ENCODE data around the gene SHISA8. TPM values are rescaled to one million over a fixed set of nuclear protein-coding genes. Genes with fewer than 3 reads are reported as not detected.
A peak's percentile ranks its signal among the peaks of the same experiment; 100 is the strongest.

Gene SHISA8
- total RNA-seq, 1 donor from 2014 or later, result 0.22 TPM

DNA sequence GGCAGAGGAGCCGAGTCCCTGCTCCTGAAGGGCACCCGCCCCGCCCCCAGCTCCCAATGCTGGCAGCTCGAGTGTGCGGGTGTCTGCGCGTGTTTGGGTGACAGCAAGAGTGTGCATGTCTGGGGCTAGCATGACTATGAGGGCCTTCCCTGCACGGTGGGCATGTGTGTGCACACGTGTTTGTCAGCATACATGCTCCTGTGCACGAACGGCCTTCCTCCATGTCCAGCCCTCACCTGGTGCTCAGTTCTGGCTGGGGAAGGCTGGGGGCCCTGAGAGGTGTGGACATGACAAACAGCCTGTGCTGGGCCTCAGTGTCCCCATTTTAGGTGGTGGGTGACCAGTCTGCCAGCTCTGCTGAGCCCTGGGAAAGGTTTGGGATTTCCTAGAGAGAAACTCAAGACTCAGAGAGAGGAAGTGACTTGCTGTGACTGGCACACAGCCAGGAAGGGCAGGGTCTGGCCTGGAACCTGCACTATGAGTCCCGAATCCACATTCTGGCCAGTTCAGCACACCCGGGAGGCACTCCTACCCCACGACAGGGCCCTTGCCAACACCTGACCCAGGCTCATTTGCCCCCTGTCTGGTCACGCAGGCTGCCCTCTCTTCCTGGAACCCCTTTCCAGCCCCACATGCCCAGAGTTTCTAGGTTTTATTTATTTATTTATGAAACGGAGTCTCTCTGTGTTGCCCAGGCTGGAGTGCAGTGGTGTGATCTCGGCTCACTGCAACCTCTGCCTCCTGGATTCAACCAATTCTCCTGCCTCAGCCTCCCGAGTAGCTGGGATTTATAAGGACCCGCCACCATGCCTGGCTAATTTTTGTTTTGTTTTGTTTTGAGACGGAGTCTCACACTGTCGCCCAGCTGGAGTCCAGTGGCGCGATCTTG is 3.3 kb upstream of the SHISA8 start:
- H3K9me3 Mint-ChIP-seq, result no peaks in the 10 kb centered on the region
- H3K27me3 Mint-ChIP-seq, result peaks cover 50% of the 10 kb centered on the region
- no peaks in the 10 kb centered on the region for H3K36me3 Mint-ChIP-seq
- no peak overlapping the region for H3K27ac Mint-ChIP-seq
- H3K4me1 Mint-ChIP-seq (ENCODE audit: unreplicated experiment), result peaks cover 4% of the 10 kb centered on the region
- DNase-seq (ENCODE audit: extremely low spot score, unreplicated experiment), result no peak
- TF ChIP-seq, protein P1, sequence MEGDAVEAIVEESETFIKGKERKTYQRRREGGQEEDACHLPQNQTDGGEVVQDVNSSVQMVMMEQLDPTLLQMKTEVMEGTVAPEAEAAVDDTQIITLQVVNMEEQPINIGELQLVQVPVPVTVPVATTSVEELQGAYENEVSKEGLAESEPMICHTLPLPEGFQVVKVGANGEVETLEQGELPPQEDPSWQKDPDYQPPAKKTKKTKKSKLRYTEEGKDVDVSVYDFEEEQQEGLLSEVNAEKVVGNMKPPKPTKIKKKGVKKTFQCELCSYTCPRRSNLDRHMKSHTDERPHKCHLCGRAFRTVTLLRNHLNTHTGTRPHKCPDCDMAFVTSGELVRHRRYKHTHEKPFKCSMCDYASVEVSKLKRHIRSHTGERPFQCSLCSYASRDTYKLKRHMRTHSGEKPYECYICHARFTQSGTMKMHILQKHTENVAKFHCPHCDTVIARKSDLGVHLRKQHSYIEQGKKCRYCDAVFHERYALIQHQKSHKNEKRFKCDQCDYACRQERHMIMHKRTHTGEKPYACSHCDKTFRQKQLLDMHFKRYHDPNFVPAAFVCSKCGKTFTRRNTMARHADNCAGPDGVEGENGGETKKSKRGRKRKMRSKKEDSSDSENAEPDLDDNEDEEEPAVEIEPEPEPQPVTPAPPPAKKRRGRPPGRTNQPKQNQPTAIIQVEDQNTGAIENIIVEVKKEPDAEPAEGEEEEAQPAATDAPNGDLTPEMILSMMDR (conservative IDR thresholded peaks at IDR 0.05), result no peak
- H3K4me3 Mint-ChIP-seq, result peak overlapping the region; percentile 77

DNA sequence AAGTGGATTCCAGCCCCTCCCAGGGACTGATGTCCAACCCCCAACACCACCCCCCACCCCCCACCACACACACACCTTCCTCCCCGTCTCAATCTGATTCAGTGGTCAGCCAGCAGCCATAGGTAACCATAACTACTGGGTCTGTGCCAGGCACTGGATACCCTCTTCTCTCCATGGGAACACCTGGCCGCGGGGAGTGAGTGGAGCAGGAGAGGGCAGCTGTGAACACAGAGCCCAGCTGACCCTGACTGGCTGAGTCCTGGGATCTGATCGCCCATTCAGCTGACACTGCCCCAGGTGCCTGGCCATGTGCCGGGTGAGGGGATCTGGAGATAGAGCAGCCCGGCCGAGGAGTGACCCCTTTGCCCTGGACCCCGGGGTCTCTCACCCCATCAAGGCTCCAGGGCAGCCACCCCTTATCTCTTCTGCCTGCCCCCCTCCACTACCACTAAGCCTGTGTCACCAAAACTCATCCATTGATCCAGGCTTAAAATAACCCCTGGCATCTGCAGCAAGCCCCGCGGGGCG is 2.6 kb upstream of the SHISA8 start:
- peaks cover 54% of the 10 kb centered on the region for H3K27me3 Mint-ChIP-seq
- TF ChIP-seq, protein P1 (conservative IDR thresholded peaks at IDR 0.05), result no peak
- H3K4me1 Mint-ChIP-seq (ENCODE audit: unreplicated experiment), result peaks cover 4% of the 10 kb centered on the region
- no peaks in the 10 kb centered on the region for H3K36me3 Mint-ChIP-seq
- no peak overlapping the region for H3K27ac Mint-ChIP-seq
- H3K9me3 Mint-ChIP-seq, result no peaks in the 10 kb centered on the region
- DNase-seq (ENCODE audit: extremely low spot score, unreplicated experiment), result no peak
- peak overlapping the region; percentile 39 for H3K4me3 Mint-ChIP-seq

DNA sequence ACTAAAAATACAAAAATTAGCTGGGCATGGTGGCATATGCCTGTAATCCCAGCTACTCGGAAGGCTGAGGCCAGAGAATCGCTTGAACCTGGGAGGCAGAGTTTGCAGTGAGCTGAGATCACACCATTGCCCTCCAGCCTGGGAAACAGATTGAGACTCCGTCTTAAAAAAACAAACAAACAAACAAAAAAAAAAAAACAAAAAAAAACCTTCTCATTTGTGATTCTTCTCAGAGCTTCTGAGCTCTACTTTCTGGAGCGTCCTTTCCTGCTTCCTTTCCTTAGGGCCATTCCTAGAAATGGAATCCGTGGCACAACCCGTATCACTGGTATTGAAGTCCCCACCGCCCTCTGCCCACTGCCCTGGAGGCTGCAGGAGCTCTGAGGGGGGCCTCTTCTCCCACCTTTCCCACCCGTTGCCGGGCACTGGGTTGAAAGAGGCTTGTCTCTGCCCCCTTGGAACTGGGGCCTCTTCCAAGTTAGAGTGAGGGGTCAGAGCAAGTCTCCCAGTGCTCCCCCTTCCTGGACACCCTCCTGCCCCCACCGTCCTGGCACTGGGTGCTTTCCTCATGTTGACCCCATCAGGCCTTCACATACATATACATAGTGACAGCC is 2.0 kb upstream of the SHISA8 start:
- Mint-ChIP-seq H3K27ac (no peak overlapping the region), H3K27me3 (peaks cover 59% of the 10 kb centered on the region), H3K4me3 (peak overlapping the region; percentile 69), H3K36me3 (no peaks in the 10 kb centered on the region), H3K9me3 (no peaks in the 10 kb centered on the region), H3K4me1 (ENCODE audit: unreplicated experiment) (peaks cover 4% of the 10 kb centered on the region)
- TF ChIP-seq, protein P1 (conservative IDR thresholded peaks at IDR 0.05), result no peak
- no peak for DNase-seq (ENCODE audit: extremely low spot score, unreplicated experiment)

DNA sequence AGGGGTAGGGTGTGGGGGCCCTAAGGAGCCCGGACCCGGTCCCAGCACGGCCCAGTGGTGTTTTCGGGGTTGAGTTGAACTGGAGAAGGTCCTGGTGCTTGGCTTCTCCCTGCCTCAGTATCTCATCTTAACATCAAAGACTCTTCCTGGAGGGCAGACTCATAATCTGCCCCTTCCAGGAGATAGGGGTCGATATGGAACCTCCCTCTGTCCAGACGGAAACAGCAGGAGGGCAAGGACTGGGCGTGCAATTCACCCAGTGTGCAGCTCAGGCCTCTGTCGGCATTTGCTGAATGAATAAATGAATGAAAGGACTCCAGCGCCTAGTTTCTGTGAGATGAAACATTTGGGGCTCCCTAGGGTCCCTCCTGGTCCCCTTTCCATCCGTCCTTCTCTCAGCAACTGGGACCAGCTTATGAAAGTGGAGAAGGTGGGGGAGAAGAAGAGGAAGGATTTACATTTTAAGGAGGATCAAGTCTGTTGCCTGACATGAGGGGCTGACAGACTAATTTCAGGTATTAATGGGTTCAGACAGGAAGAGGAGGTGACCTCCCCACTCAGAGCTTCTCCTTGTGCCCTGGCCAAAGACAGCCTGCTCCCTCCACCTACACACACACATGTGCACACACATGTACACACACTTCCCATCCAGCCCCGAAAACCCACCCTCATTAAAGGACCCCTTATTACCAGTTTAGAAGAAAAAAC is 1.1 kb upstream of the SHISA8 start:
- peak overlapping the region; percentile 69 for H3K4me3 Mint-ChIP-seq

DNA sequence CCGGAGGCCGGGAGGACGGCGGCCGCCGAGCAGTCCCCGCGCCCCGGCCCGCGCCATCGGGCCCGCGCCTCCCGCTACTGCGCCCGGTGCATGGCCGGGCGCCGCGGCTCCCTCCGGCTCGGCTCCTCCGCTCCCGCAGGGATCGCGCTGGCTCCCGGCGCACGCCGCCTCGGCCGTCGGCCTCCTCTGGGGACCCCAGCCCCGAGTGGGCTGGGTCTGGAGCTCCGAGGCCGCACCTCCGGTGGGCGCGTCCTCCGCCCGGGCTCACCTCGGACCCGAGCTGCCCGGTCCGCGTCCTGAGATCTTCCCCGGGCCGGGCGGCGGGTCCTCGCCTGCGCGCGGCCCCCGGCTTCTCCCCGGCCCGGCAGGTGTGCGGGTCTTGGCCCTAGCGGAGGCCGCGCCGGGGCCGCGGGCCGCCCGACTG is 251 bp downstream of the SHISA8 start:
- no peak overlapping the region for H3K27ac Mint-ChIP-seq
- DNase-seq (ENCODE audit: extremely low spot score, unreplicated experiment), result no peak
- peaks cover 64% of the 10 kb centered on the region for H3K27me3 Mint-ChIP-seq
- no peaks in the 10 kb centered on the region for H3K9me3 Mint-ChIP-seq
- no peak overlapping the region for H3K4me3 Mint-ChIP-seq
- TF ChIP-seq, protein P1 (conservative IDR thresholded peaks at IDR 0.05), result no peak
- peaks cover 4% of the 10 kb centered on the region for H3K4me1 Mint-ChIP-seq (ENCODE audit: unreplicated experiment)
- H3K36me3 Mint-ChIP-seq, result no peaks in the 10 kb centered on the region

More for the DNA sequence above, 1.1 kb upstream of the SHISA8 start:
- H3K9me3 Mint-ChIP-seq, result no peaks in the 10 kb centered on the region
- TF ChIP-seq, protein P1 (conservative IDR thresholded peaks at IDR 0.05), result no peak
- H3K4me1 Mint-ChIP-seq (ENCODE audit: unreplicated experiment), result peaks cover 4% of the 10 kb centered on the region
- H3K27ac Mint-ChIP-seq, result no peak overlapping the region
- peaks cover 67% of the 10 kb centered on the region for H3K27me3 Mint-ChIP-seq
- no peaks in the 10 kb centered on the region for H3K36me3 Mint-ChIP-seq
- DNase-seq (ENCODE audit: extremely low spot score, unreplicated experiment), result no peak

Measured in type B pancreatic cell (in vitro differentiated cells).